Activated gamma-delta T cell treated with Interleukin-2 at 50 U/mL for 16 hours (primary cell): ENCODE results near the gene CLPX.
"Not testable (repeated sequence)": the region's sequence is repeated elsewhere in the genome, so short reads cannot be mapped to it uniquely, and the experiment has no call there.

Experiments used
- DNase-seq: peaks from one replicate; pipeline ENCODE4 v3.0.0-alpha.2; 2020

Gene CLPX

DNA sequence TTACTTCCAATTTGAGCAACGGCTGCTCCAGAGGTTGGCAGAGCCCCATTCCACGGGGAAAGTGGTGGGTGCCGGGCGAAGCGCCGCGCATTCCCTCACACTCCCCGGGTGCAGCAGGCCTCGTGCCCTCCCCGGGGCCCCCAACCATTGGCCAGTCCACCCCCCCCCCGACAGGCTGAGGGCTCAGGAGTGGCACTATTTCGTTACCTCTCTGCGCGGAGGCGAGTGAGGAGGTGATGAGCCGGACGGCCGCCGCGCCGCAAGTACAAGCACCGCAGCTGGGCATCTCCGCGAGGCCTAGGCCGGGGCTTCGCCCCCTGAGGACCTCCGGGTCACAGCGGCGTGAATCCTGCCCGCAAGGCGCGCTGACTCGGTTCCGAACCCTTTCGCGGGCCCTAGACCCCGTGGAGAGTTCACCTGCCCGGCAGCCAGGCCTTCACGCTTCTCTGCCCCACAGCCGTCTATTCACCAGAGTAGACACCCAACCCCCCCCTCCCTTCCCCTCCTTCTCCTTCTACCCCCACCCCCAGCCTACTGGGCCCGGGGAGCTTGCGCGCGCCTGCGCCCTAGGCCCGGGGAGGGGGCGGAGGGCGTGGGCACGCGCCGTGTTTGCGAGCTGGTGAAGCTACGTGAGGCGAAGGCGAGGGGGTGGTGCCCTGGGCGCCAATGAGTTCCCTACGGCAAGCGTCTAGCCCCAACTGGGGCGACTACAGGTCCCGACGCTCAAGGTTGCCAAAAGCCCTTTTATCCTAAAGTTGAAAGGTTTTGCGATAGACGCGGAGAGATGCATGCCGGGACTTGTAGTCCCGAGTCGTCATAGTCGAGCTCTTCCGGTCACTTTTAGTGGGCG is at the start of gene CLPX:
TSS of gene CLPX (minus strand) at position 475 of the 850 bp plus-strand sequence. CDS start at position 286, 189 bp downstream.
- DNase-seq = peak; percentile 87

DNA sequence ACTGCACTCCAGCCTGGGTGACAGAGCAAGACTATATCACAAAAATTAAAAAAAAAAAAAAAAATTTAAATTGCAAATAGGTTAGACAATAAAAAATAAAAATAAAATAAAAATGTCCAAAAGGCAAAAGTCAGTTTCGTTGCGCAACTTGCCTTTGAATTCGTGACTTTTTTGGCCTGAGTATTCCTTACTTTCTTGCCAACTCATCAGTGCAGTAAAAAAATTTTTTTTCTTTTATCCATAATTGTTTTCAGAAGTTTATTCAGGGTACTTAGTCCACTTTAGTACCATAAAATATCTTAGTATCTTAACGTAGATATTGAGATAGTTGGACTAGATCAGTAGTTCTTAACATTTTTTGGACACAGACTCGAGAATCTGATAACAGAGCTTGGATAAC is 48.6 kb upstream of the CLPX start:
- no peak for DNase-seq

- DNase-seq = no peak
Measured at GRCh38 chr15:65232520-65232919, 47.4 kb upstream of the CLPX start.

DNA sequence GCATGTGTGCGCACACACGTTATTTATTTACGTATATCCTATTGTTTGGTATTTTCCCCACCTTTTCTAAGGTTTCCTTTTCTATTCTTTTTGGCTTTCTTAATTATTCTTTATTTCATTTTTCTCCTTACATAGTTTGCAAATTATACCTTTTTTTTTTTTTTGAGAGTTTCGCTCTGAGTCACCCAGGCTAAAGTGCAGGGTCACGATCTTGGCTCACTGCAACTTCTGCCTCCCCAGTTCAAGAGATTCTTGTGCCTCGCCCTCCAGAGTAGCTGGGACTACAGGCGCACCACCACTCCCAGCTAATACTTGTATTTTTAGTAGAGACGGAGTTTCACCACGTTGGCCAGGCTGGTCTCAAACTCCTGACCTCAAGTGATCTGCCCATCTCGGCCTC is 46.2 kb upstream of the CLPX start:
- DNase-seq = no peak

DNA sequence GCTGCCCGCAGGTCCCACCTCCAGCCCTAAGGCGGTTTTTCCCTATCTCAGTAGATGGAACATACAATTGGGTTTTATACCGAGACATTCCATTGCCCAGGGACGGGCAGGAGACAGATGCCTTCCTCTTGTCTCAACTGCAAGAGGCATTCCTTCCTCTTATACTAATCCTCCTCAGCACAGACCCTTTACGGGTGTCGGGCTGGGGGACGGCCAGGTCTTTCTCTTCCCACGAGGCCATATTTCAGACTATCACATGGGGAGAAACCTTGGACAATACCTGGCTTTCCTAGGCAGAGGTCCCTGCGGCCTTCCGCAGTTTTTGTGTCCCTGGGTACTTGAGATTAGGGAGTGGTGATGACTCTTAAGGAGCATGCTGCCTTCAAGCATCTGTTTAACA is 41.8 kb upstream of the CLPX start:
- DNase-seq = not testable (repeated sequence)

- DNase-seq = no peak
Measured at GRCh38 chr15:65226221-65226620, 41.1 kb upstream of the CLPX start.

DNA sequence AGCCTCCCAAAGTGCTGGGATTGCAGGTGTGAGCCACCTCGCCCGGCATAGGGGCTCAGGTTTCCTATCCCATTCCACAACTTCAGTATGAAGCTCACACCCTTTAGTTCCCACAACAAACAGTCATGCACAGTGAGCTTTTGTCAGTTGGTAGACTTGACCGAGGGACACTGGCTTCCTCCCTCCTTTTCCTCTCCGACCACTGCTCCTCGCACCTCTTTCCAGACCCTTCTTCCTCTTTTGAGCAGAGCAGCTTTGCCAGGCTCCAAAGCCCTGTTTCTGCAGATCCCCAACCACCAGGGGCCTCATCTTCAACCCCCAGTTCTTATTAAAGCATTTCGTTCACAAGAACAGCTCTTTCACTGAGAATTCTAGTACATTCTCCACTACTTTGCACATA is 38.9 kb upstream of the CLPX start:
- DNase-seq = no peak

DNA sequence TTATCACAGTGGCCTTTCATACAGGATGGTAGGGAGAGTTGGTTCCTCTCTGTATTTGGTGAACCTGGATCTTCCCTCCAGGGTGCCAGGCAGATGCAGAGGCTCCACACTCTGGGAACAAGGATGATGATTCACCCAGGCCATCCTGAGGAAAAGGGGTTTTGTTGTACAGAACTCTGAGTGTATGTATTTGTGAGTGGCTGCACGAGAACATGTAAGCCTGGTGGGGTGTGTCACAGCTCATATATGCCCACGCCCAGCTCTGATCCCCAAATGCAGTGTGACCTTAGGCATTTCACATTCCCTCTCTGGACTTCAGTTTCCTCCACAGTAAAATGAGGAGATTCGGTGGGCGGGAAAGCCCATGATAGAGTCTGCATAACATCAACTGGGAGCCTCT is 37.7 kb upstream of the CLPX start:
- no peak for DNase-seq

GRCh38 chr15:65221697-65222096 is 36.6 kb upstream of the CLPX start:
- no peak for DNase-seq

- DNase-seq = no peak
Measured at GRCh38 chr15:65219137-65219536, 34.0 kb upstream of the CLPX start.

DNA sequence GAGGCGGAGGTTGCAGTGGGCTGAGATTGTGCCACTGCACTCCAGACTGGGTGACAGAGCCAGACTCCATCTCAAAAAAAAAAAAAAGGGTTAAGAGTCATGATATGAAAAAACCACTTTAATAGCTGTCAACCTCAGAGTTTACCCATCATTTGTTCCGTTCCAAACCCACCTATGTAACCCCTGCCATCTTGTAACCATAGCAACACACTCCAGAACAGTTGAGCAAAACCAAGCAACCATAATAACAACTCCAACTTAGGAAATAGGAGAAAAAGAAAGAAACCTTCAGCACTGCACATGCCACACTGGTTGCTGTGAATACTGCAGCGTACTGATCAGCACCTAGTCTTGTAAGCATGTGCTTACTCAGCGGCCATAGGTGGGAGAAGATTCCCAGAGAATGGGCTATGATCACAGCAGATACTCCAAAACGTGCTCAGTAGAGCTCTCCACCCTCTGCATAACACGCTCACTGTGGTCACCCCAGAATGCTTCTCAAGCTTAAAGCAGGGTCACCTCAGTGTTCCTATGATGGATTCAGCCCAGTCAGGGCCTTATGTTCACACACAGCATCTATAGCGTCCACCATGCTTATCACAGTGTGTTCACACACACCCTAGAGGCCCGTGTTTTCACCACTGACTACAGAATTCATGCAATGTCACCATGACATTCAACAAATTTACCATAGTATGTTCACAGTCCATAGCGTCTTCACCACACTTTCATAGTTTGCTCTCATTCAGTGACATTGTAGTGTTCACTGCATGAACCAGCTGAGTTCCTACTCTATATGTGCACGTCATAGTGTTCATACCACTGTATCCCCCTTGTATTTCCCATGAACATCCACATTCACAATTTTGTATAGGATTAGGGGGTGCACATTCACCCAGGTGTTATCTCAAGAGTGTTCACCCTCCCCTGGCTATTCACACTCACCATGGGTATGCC is 32.7 kb upstream of the CLPX start:
- DNase-seq = no peak

- no peak for DNase-seq
Measured at GRCh38 chr15:65215496-65215895, 30.4 kb upstream of the CLPX start.

GRCh38 chr15:65214010-65214409 is 28.9 kb upstream of the CLPX start:
- DNase-seq = no peak

- DNase-seq = no peak
Measured at GRCh38 chr15:65213241-65213640, 28.1 kb upstream of the CLPX start.

- DNase-seq = peak; percentile 10
Measured at GRCh38 chr15:65212097-65212496, 27.0 kb upstream of the CLPX start.

DNA sequence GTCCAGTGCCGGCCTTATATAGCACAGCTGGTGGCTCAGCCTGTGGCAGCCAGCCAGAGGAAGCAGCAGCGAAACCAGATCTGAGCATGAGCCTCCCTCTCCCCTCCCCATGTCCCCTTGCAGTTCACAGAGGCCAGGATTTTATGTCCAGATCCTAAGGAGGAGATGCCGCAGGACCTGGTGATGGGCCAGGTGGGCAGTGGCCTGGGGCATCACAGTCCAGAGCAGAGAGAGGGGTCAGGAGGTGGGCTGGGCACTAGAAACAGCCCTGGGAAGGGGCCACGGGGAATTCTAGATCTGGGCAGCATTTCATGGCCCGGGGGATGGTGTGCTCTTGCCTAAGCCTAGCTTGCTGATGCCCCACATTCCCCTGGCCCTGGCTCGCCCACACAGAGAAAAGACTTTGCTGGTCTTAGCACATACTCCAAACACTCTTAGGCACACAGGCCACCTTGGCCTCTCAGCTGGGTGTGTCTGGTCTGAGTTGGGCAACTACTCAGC is 26.4 kb upstream of the CLPX start:
- no peak for DNase-seq

DNA sequence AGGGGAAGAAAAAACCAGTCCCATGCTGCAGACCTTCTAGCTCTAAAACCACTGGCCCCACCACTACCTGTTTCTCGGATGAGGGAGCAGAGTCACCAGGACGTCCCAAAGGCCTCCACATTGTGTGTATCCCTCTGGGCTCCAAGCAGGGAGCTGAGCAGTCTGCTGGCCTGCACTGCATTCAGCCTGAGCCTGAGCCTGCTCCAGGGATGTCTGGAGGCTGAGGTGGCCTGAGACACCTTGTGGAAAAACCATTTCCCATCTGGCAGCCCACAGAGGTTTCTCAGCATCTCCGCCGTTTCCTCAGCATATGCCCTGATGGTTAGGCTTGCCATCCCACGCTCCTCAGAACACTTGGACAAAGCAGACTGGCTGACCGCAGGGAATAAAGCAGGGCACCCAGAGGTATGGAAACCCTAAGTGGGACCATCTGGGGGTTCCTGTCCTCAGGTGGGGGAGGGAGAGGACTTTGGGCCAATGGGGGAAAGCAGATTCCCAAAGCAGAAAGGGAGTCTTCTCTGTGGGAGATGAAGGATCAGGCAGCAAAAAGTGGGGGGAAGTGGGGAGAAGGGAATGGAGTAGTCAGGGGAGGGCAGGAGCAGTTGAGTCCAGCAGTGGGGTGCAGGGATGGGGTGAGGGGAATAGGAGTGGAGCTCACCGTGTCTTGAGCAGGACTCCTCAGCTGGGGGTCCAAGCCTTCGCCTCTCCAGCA is 25.8 kb upstream of the CLPX start, which contains the start of gene CILP:
TSS of gene CILP (minus strand) at position 704 of the 712 bp plus-strand sequence. CDS start 1,718 bp downstream, outside the sequence.
- no peak for DNase-seq

DNA sequence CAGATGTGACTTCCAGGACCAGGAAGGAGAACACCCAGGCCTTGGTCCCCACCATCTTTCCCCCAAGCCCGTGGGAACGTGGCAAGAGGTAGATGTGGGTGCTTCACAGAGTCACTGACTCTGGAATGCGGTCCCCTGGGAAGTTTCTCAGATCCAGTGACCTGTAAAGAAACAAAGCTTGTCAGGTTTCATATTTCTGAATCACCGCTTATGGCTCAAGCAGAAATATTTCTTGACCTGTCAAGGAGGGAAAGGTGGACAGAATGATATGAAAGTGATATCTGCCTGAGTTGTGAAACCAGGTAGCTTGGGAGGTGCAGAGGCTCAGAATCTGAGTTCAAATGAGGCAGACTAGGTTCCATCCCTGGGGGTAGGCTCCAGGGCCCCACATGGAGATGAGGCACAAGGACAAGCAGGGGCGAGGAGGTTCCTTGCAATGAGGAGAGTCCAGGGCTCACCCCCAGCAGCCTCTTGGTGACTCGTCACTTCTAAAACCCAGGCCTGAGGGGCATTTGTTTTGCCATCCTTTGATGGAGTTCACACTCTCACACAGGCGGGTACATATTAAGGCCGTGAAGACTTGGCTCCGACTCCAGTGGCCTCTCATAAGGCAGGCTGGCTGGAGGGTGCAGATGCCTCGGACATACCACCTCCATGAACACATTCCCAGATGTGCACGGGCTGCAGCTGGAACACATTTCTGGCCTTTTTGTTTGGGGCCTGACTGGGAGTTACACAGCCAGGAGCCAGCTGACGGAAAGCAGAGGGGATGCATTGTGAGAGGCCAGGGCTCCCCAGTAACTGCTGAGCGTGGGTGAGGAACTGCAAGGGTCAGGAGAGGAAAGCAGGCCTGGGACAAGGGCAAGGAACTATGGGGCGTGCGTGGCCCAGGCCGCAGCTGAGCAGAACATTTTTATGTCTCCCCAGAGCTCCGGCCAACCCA is 24.8 kb upstream of the CLPX start:
- DNase-seq = no peak

DNA sequence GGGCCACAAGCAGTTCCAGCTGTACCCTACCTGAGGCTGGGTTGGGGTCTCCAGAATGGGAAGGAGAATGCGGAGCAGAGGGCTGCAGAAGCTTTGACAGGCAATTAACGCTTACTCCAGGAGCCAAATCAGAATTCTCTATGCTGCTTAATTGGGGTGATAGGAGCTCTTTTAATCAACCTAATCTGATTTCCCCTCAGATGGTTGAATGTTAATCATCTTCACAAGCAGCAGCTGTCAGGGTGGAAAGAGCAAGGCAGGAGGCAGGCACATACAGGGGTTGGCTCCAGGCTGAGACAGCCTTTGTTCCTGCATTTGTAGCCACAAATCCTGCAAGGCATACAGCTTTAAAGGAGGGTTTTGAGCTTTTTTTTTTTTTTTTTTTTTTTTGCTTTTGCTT is 23.5 kb upstream of the CLPX start:
- DNase-seq = no peak

- no peak for DNase-seq
Measured at GRCh38 chr15:65207280-65207840, 22.2 kb upstream of the CLPX start.

DNA sequence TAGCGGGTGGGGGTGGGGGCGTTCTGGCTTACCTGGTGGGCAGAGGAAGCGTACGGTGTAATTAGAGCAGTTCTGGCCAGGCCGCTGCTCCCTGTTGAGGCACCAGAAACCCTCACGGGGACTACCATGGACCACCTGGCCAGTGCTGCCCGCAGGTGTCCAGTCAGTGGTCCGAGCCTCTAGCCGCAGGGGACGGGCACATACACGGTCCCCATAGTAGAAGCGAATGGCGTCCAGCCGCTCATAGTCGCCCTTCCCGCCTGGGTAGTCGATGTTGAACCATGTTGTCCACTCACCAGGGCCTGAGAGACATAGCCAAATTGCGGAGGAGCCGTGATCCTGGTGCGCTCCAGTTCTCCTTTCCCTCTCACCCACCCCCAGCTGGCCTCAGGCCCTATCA is 21.6 kb upstream of the CLPX start:
- no peak for DNase-seq
